Measurements from ENCODE around the gene CACNA2D3.

Gene CACNA2D3

DNA sequence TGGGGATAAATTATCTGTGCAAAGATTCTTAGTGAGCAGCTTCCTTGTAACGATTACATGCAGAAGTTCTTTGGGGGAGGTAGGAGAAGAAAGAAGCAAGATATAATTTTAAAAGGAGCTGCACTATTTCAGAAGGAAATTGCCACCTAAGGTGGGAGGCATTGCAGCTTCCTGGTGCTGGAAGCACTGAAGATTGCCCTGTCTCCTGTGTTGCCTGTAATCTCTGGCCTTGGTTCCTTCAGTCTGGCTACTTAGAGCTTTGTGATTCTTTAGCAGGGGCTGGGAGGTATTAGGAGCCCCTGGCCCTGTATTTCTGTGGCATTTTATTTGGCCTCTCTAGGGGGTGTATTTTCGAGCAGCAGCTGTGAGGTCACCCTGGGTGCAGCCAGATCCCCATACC, 35.5 kb downstream of the CACNA2D3 start:
- Histone ChIP-seq H3K27me3 (ENCODE audit: insufficient read depth, low read length) (no peaks in the 10 kb centered on the region), H3K9me3 (ENCODE audit: insufficient read depth, low read depth, low read length) (no peaks in the 10 kb centered on the region), H3K36me3 (ENCODE audit: insufficient read depth, low read depth, low read length) (no peaks in the 10 kb centered on the region), H3K4me1 (ENCODE audit: insufficient read depth, low read length) (peaks cover 14% of the 10 kb centered on the region; the same call in 1 of the 2 replicates), H3K4me3 (ENCODE audit: low read length) (no peak overlapping the region), H3K9ac (ENCODE audit: low read depth, low read length) (no peak overlapping the region), H3K27ac (ENCODE audit: low read length) (no peak overlapping the region)

DNA sequence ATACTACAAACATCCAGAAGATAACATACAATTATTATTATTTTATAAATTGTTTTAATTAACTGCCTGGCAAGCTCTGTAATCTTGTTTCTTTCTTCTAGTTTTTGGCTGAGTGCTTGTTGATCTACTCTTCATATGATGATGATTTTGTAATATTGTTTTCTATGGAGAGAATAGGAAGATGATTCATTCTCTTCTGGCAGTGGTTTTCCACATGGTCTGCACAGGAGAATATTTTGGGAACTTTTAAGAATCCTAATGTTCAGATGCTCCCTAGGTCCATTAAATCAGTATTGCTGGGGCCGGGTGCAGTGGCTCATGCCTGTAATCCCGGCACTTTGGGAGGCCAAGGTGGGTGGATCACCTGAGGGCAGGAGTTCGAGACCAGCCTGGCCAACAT, 37.6 kb downstream of the CACNA2D3 start:
- Histone ChIP-seq H3K9ac (ENCODE audit: low read depth, low read length) (no peak overlapping the region), H3K36me3 (ENCODE audit: insufficient read depth, low read depth, low read length) (no peaks in the 10 kb centered on the region), H3K27ac (ENCODE audit: low read length) (no peak overlapping the region), H3K9me3 (ENCODE audit: insufficient read depth, low read depth, low read length) (no peaks in the 10 kb centered on the region), H3K4me1 (ENCODE audit: insufficient read depth, low read length) (peaks cover 14% of the 10 kb centered on the region; the same call in 1 of the 2 replicates), H3K27me3 (ENCODE audit: insufficient read depth, low read length) (no peaks in the 10 kb centered on the region), H3K4me3 (ENCODE audit: low read length) (no peak overlapping the region)

DNA sequence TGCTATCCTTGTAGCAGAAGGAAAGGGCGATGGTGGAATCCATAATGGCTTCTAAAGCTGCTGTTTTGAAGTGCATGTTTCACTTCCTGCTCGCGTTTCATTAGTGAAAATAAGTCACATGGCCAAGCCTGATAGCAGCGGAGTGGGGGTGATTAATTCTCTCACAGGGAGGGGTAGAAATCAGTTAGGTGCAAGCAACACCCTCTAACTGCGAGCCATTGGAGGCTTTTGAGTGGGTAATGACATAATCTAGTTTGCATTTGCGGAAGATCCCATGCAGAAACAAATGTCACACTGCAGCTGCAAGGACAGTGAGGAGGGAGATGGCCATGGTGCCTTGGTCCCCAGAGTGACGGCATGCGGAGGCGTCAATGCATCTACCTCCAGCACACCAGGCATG, 41.1 kb downstream of the CACNA2D3 start:
- Histone ChIP-seq H3K36me3 (ENCODE audit: insufficient read depth, low read depth, low read length) (no peaks in the 10 kb centered on the region), H3K4me3 (ENCODE audit: low read length) (no peak overlapping the region), H3K4me1 (ENCODE audit: insufficient read depth, low read length) (peaks cover 13% of the 10 kb centered on the region; the same call in 1 of the 2 replicates), H3K9me3 (ENCODE audit: insufficient read depth, low read depth, low read length) (no peaks in the 10 kb centered on the region), H3K27ac (ENCODE audit: low read length) (no peak overlapping the region), H3K9ac (ENCODE audit: low read depth, low read length) (no peak overlapping the region), H3K27me3 (ENCODE audit: insufficient read depth, low read length) (no peaks in the 10 kb centered on the region)

DNA sequence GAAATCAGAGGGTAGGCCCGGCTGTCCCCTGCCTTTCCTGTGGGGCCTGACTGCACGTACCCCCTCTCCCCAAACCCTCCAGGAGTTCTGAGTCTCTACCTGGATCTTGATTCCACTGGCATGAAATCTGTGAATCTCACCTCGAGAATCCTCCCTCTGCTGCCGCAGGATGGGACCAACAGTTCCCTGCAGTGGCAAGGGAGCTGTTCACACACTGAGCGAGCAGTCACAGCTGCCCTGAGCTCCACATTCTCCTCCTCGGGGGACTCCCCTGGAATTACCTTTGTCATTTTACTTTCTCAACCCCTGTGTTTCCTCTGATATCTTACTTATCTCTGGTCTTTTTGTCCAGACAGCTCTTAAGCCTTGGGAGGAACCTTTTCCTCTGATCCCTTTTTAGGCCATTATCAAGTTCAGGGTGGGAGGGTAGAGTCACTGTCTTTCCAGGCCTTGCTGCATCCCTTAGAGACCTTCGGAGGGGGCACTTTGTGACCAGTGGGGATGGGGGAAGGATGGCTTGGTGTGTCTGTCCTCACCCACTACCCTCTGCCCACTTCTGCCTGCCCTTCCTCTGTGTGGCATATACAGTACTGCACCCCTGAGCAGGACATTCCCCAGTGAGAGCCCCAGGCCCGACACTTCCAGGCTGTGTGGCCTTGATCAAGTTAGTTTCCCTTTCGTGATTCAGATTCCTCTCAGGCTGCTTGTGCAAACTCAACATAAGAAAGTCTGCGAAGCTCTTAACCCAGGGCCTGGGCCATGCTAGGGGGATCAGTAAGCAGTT, 42.0 kb downstream of the CACNA2D3 start:
- Histone ChIP-seq H3K4me1 (ENCODE audit: insufficient read depth, low read length) (peaks cover 8% of the 10 kb centered on the region; the same call in 1 of the 2 replicates), H3K4me3 (ENCODE audit: low read length) (no peak overlapping the region), H3K9me3 (ENCODE audit: insufficient read depth, low read depth, low read length) (no peaks in the 10 kb centered on the region), H3K9ac (ENCODE audit: low read depth, low read length) (no peak overlapping the region), H3K36me3 (ENCODE audit: insufficient read depth, low read depth, low read length) (no peaks in the 10 kb centered on the region), H3K27ac (ENCODE audit: low read length) (no peak overlapping the region), H3K27me3 (ENCODE audit: insufficient read depth, low read length) (no peaks in the 10 kb centered on the region)

DNA sequence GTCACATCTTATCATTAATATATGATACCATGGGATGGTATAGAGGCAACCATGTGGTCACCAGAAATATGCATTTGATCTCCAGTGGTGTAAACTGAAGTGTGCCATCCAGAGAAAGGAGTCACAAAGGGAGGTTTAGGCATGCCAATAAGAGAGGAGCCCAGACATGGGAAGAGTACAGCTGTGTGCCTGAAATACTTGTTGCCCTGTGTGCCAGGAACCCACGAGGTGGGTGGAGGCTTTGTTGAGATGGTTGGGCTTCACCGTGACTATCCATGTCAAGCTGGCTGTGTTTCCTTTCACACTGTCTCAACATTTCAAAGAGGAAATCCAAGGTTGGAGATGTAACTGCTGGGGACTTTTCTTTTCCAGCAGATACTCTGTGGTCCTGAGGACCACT, 43.5 kb downstream of the CACNA2D3 start:
- Histone ChIP-seq H3K36me3 (ENCODE audit: insufficient read depth, low read depth, low read length) (no peaks in the 10 kb centered on the region), H3K9me3 (ENCODE audit: insufficient read depth, low read depth, low read length) (no peaks in the 10 kb centered on the region), H3K27me3 (ENCODE audit: insufficient read depth, low read length) (no peaks in the 10 kb centered on the region), H3K4me1 (ENCODE audit: insufficient read depth, low read length) (peaks cover 8% of the 10 kb centered on the region; the same call in 1 of the 2 replicates), H3K9ac (ENCODE audit: low read depth, low read length) (no peak overlapping the region), H3K4me3 (ENCODE audit: low read length) (no peak overlapping the region), H3K27ac (ENCODE audit: low read length) (no peak overlapping the region)

DNA sequence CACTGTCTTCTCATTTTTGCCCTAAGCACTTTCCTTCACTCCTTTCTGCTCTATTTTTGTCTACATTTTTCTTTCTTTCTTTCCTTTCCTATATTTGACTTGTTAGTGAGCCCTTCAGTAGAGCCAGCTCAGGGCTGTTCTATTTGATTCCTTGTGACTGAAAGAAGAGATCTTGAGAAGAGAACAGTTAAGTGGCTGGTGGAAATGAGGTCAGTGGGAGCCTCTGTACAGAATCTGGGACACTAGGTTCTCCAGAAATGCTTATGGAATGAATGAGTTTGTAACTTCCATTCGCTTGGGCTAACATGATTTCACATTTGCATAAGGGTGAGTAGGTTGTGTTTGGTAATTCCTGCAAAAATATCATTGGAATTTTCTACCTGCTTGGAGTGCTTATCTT, 45.6 kb downstream of the CACNA2D3 start:
- no peaks in the 10 kb centered on the region for H3K27me3 ChIP-seq (ENCODE audit: insufficient read depth, low read length)
- no peak overlapping the region for H3K27ac ChIP-seq (ENCODE audit: low read length)
- 0 out of 2 replicates have a peak, but pooled peaks cover 5% of the 10 kb centered on the region for H3K4me1 ChIP-seq (ENCODE audit: insufficient read depth, low read length)
- H3K36me3 ChIP-seq (ENCODE audit: insufficient read depth, low read depth, low read length), result no peaks in the 10 kb centered on the region
- no peaks in the 10 kb centered on the region for H3K9me3 ChIP-seq (ENCODE audit: insufficient read depth, low read depth, low read length)
- H3K9ac ChIP-seq (ENCODE audit: low read depth, low read length), result no peak overlapping the region
- H3K4me3 ChIP-seq (ENCODE audit: low read length), result no peak overlapping the region

DNA sequence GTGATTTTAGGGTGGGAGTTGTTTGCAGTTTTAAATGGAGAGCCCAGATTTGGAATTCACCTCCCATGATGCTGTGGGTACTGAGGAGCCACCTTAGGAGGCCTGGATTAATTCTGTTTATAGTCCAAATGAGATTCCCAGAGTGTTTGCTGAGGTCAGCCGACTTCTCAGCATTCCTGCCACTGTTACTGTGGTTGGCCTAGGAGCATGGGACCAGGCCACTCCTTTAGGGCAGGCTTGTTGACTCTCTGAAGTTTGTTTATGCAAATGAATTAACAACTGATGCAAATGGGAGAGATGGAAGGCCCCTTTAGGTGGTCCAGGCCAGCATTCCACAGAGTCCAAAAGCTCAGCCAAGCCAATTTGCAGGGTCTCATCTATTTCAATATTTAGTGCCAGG, 46.1 kb downstream of the CACNA2D3 start:
- H3K36me3 ChIP-seq (ENCODE audit: insufficient read depth, low read depth, low read length), result no peaks in the 10 kb centered on the region
- H3K9me3 ChIP-seq (ENCODE audit: insufficient read depth, low read depth, low read length), result no peaks in the 10 kb centered on the region
- H3K27me3 ChIP-seq (ENCODE audit: insufficient read depth, low read length), result no peaks in the 10 kb centered on the region

DNA sequence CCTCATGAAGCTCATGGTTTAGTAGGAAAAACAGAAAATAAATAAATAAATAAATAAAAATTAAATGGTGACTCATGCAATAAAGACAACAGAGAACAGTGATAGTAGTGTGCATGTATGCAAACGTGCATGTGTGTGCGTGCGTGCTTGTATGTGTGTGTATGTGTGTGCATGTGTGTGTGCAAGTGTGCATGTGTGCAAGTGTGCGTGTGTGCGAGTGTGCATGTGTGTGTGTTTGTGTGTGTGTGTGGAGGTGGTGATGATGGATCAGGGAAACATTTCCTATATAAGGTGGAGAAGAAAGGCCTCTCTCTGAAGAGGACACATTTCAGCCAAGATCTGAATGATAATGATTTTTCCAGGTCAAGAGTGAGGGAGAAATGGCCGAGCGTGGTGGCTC, 47.2 kb downstream of the CACNA2D3 start:
- Histone ChIP-seq H3K9ac (ENCODE audit: low read depth, low read length) (no peak overlapping the region), H3K9me3 (ENCODE audit: insufficient read depth, low read depth, low read length) (no peaks in the 10 kb centered on the region), H3K27ac (ENCODE audit: low read length) (no peak overlapping the region), H3K36me3 (ENCODE audit: insufficient read depth, low read depth, low read length) (no peaks in the 10 kb centered on the region), H3K27me3 (ENCODE audit: insufficient read depth, low read length) (no peaks in the 10 kb centered on the region), H3K4me3 (ENCODE audit: low read length) (no peak overlapping the region), H3K4me1 (ENCODE audit: insufficient read depth, low read length) (0 out of 2 replicates have a peak, but pooled peaks cover 5% of the 10 kb centered on the region)

More for the DNA sequence above, 46.1 kb downstream of the CACNA2D3 start:
- Histone ChIP-seq H3K9ac (ENCODE audit: low read depth, low read length) (no peak overlapping the region), H3K4me1 (ENCODE audit: insufficient read depth, low read length) (0 out of 2 replicates have a peak, but pooled peaks cover 5% of the 10 kb centered on the region), H3K27ac (ENCODE audit: low read length) (no peak overlapping the region), H3K4me3 (ENCODE audit: low read length) (no peak overlapping the region)

DNA sequence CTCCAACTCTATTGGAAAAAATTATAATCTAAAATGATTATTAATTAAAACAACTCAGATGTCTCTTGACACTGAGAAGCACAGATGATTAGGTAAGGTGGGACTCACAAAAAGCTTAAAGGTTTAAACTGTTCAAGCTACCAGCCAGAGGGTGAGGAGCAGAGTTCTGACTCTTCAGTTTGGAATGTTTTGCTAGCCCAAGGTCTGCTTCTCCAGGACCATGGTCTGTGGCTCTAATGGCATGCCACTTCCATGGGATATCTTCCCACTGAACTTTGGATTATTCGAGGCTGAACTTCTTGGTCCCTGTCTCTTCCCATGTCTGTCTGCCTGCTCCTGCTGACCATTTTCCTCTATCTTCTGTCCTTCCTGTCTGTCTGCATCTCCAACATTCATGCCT, 49.2 kb downstream of the CACNA2D3 start:
- Histone ChIP-seq H3K9ac (ENCODE audit: low read depth, low read length) (no peak overlapping the region), H3K4me3 (ENCODE audit: low read length) (no peak overlapping the region), H3K27me3 (ENCODE audit: insufficient read depth, low read length) (no peaks in the 10 kb centered on the region), H3K9me3 (ENCODE audit: insufficient read depth, low read depth, low read length) (no peaks in the 10 kb centered on the region), H3K27ac (ENCODE audit: low read length) (no peak overlapping the region), H3K36me3 (ENCODE audit: insufficient read depth, low read depth, low read length) (no peaks in the 10 kb centered on the region), H3K4me1 (ENCODE audit: insufficient read depth, low read length) (0 out of 2 replicates have a peak, but pooled peaks cover 5% of the 10 kb centered on the region)

DNA sequence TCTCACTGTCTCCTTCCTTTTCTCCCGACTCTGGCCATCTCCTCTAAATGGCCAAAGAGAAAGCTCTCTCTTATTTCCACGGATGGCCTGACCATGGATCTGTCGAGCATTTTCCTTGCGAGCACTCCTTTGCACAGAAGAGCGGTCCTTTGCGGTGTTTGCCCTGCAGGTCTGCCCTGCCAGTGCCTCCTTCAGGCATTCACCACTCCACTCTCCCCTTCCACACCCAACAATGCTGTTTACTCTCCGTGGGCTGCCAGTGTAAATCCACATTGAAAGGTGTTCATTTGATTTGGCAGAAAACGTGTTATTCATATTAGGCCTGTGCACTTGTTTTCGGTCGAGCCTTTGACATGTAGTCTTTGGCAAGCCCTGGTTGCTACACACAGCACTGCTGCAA, 49.6 kb downstream of the CACNA2D3 start:
- Histone ChIP-seq H3K9me3 (ENCODE audit: insufficient read depth, low read depth, low read length) (no peaks in the 10 kb centered on the region), H3K36me3 (ENCODE audit: insufficient read depth, low read depth, low read length) (no peaks in the 10 kb centered on the region), H3K9ac (ENCODE audit: low read depth, low read length) (no peak overlapping the region), H3K4me3 (ENCODE audit: low read length) (no peak overlapping the region), H3K4me1 (ENCODE audit: insufficient read depth, low read length) (0 out of 2 replicates have a peak, but pooled peaks cover 5% of the 10 kb centered on the region), H3K27ac (ENCODE audit: low read length) (no peak overlapping the region), H3K27me3 (ENCODE audit: insufficient read depth, low read length) (no peaks in the 10 kb centered on the region)

DNA sequence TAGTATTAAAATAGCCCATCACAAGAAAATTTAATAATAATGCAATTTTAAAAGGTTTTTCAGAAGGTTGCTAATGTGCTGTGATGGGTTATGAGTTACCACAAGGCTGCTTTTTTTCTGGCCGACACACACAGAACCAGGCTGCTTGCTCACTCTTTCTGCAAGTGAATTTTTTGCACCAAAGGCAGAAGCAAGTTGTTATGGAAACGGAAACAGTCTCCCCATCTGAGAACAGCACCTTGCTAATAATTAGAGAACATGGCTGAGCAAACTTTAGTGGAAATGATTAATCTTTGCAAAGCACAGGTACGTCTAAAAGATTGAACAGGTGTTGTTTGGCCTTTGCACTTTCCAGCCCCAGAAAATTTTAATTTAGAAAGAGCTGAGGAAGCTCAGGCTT, 51.0 kb downstream of the CACNA2D3 start:
- Histone ChIP-seq H3K27me3 (ENCODE audit: insufficient read depth, low read length) (no peaks in the 10 kb centered on the region), H3K9me3 (ENCODE audit: insufficient read depth, low read depth, low read length) (no peaks in the 10 kb centered on the region), H3K4me1 (ENCODE audit: insufficient read depth, low read length) (0 out of 2 replicates have a peak, but pooled peaks cover under 1% of the 10 kb centered on the region)

DNA sequence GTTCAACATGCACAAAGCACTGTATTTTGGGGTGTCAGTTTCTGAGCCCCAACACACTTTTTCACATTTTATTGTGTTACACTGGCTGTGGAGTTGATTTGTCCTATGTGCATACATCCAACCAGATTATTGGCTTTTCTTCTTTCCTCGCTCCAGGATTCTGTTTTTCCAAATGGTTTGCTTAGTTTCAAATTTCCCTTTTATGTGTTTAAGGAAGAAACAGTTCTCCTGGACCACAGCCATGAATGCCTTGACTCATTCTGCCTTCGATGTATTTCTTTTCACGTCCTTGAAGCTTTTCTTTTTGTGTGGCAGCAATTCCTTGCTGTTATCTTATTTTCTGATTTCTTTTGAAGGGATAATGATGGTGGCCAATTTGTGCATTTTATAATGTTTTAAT, 53.8 kb downstream of the CACNA2D3 start:
- no peak overlapping the region for H3K4me3 ChIP-seq (ENCODE audit: low read length)
- no peak overlapping the region for H3K27ac ChIP-seq (ENCODE audit: low read length)
- H3K36me3 ChIP-seq (ENCODE audit: insufficient read depth, low read depth, low read length), result no peaks in the 10 kb centered on the region
- no peaks in the 10 kb centered on the region for H3K9me3 ChIP-seq (ENCODE audit: insufficient read depth, low read depth, low read length)
- no peaks in the 10 kb centered on the region for H3K27me3 ChIP-seq (ENCODE audit: insufficient read depth, low read length)
- no peak overlapping the region for H3K9ac ChIP-seq (ENCODE audit: low read depth, low read length)
- H3K4me1 ChIP-seq (ENCODE audit: insufficient read depth, low read length), result peaks cover 7% of the 10 kb centered on the region; the same call in 1 of the 2 replicates

More for the DNA sequence above, 51.0 kb downstream of the CACNA2D3 start:
- no peak overlapping the region for H3K9ac ChIP-seq (ENCODE audit: low read depth, low read length)
- H3K36me3 ChIP-seq (ENCODE audit: insufficient read depth, low read depth, low read length), result no peaks in the 10 kb centered on the region
- H3K4me3 ChIP-seq (ENCODE audit: low read length), result no peak overlapping the region
- H3K27ac ChIP-seq (ENCODE audit: low read length), result no peak overlapping the region

Data from iPS-20b (cell line).